Measurements from ENCODE around the gene CELSR3. TPM values are rescaled to one million over a fixed set of nuclear protein-coding genes. Genes with fewer than 3 reads are reported as not detected.
A peak's percentile ranks its signal among the peaks of the same experiment; 100 is the strongest.

The CELSR3 gene
- total RNA-seq, 1 experiment from 2014 or later, result 4.6 TPM

DNA sequence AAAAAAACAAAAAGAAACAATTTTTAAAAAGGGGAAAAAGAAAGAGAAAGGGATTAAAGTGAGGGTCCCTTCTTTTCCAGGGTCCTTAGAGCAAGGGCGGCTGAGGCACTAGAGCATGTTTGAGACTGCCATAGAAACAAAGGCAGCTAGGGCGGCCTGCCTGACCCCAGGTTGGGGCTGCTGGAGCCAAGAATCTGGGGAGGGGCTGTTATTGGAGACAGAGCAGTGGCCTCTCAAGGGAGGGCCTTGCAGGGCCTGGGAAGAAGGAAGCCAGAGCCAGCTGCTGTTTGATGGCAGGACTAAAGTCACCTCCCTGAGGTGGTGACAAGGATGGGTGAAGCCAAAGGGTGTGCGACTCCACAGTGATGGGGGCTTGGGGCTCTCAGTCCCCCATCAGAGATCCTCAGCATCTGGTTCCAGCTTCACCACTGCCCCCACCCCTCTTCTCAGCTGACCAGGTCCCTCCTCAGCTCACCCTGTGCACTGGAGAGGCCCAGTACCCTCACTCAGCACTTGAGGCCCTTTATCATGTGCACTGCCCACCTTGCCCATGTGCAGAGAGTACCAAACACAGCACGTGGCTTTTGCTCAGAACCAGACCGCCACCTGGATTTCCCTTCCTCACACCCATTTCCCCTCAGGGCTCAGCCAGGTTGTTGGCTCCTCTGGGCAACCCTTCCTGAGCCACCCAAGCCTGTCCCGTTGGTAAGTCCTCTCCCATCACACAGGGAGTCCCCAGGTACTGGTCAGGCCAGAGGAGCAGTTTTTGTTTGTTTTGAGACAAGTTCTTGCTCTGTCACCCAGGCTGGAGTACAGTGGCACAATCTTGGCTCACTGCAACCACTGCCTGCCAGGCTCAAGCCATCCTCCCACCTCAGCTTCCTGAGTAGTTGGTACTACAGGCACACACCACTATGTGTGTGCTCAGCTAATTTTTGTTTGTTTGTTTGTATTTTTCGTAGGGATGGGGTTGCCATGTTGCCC is 42.9 kb downstream of the CELSR3 start:
- in situ Hi-C loops (cut with HindIII; ENCODE audit: low sequenced_read_pairs), result no loop called here
- DNase-seq (ENCODE audit: low spot score), result no peak

DNA sequence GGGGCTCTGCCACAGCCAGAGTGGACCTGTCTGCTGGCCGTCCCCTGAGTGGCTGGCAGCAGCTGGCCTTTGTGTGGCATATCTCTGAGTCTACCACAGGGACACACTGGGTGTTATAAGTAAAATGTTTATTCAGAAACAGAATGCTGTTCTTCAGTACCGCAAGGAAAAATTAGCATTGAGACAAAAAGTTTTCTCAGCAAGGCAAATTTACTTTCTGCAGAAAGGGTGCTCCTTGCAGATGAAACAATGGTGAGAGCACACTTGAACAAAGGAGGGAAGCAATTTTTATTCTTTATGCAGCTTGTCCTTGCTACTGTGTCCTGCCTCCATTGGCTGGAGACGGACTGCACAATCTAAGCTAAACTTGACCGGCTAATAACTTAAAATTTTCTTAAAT is 45.1 kb downstream of the CELSR3 start:
- in situ Hi-C loops (cut with HindIII; ENCODE audit: low sequenced_read_pairs), result no loop called here
- no peak for DNase-seq (ENCODE audit: low spot score)

DNA sequence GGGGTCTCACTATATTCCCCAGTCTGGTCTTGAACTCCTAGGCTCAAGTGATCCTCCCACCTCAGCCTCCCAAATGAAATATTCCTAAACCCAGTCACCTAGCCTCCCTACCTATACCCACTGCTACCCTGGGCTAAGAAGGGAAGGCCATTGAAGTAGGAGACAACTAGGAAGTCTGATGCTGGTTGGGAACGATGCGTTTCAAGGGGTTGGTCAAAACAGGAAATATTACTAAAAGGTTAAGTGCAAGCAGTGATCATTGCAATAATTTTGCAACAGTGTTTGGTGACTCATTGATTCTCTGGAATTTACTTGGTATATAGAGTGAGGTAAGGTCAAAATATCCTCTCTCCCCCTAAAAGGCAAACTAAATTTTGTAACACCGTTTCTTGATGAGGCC is 48.6 kb downstream of the CELSR3 start:
- no peak for DNase-seq (ENCODE audit: low spot score)
- in situ Hi-C loops (cut with HindIII; ENCODE audit: low sequenced_read_pairs), result no loop called here

DNA sequence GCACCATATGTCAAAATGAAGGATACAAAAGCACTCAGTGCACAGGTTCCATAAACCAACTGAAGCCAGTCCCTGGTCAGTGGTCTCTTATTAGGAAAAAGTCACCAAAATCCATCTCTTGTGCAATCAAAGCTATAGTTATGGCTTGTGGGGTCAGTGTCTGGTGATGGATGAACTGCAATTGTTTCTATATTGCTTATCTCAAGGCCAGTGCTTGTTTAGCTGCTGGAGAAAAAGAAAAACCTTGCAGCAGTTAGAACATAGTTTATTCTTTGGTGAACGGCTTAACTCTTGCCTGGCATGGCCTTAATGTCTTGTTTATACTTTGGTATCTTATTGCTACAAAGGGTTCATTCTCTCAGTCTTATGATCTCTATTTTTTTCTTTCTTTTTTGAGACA is 50.4 kb downstream of the CELSR3 start:
- in situ Hi-C loops (cut with HindIII; ENCODE audit: low sequenced_read_pairs), result no loop called here
- DNase-seq (ENCODE audit: low spot score), result no peak

DNA sequence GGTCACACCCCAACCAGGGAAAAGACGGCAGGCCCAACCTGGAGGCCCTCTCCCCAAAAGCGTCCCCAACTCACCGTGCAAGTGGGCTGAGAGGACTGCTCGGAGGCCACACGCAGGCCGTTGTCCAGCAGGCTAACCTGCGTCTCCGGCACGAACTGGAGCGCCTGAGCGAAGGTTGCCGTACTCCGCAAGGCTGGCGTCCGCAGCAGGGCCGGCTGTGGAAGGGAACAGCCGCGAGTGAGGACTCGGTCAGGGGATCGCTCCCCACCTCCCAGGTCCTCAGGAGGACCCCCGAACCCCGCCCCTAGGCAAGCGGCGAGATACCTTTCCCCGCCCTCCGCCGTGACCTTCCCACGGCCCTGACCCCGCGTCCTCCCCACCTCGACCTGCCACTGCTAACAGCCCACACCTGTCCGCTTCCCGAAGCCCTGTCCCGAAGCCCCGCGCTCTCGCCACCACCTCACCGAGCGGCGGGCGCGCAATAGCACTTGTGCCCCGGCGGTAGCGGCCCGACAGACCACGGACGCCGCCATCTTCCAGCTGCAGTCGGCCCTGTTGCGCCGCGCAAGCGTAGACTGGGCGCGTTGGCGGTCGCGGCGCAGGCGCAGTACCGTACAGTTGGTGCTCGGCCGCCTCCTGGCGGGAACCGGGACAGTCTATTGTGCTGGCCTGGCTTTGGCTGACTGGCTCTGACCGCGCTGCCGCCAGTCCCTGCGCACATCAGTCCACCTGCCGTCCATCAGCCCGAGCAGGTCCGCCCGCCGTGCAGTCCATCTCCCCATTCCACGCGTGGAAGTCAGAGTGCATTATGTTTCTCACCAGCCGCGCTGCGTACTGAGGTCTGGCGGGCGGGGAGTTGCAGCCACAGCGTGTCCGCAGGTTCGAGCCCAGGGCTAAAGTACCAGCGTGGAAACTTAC is 53.3 kb downstream of the CELSR3 start, which contains the start of gene UQCRC1:
UQCRC1 (minus strand) TSS at position 559 of the 918 bp plus-strand sequence; CDS start at position 533, 26 bp downstream.
- DNase-seq (ENCODE audit: low spot score), result peak; percentile 90

DNA sequence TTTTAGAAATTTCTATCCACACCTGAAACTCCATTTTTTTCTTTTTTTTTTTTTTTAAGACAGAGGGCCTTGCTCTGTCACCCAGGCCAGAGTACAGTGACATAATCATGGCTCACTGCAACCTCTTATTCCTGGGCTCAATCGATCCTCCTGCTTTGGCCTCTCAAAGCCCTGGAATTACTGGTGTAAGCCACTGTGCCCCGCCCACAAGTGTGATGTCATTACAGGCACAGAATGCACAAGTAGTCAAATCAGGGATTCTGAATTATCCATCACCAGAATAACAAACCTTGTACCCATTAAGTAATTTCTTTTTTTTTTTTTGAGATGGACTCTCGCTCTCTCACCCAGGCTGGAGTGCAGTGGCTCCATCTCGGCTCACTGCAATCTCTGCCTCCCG is 55.2 kb downstream of the CELSR3 start:
- in situ Hi-C loops (cut with HindIII; ENCODE audit: low sequenced_read_pairs), result no loop called here
- DNase-seq (ENCODE audit: low spot score), result no peak

More for the DNA sequence above, 53.3 kb downstream of the CELSR3 start, which contains the start of gene UQCRC1:
- in situ Hi-C loops (cut with HindIII; ENCODE audit: low sequenced_read_pairs), result no loop called here

DNA sequence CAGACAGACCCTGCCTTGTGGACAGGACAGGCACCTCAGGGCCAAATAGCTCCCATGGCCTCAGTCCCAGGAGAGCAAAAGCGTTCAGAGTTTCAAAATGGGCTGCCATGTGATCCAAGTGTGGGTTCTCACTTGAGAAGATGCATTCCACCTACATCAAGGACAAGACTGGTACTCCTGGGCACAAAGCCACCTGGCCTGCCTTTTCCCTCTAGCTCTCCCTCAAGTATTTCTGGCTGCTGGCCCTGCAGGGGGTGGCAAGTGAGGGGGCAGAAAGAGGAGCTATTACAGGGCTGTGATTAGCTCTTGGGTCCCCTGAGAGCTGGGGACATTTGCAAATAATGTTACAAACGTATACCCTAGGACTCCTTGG is 61.1 kb downstream of the CELSR3 start:
- DNase-seq (ENCODE audit: low spot score), result no peak
- in situ Hi-C loops (cut with HindIII; ENCODE audit: low sequenced_read_pairs), result no loop called here

DNA sequence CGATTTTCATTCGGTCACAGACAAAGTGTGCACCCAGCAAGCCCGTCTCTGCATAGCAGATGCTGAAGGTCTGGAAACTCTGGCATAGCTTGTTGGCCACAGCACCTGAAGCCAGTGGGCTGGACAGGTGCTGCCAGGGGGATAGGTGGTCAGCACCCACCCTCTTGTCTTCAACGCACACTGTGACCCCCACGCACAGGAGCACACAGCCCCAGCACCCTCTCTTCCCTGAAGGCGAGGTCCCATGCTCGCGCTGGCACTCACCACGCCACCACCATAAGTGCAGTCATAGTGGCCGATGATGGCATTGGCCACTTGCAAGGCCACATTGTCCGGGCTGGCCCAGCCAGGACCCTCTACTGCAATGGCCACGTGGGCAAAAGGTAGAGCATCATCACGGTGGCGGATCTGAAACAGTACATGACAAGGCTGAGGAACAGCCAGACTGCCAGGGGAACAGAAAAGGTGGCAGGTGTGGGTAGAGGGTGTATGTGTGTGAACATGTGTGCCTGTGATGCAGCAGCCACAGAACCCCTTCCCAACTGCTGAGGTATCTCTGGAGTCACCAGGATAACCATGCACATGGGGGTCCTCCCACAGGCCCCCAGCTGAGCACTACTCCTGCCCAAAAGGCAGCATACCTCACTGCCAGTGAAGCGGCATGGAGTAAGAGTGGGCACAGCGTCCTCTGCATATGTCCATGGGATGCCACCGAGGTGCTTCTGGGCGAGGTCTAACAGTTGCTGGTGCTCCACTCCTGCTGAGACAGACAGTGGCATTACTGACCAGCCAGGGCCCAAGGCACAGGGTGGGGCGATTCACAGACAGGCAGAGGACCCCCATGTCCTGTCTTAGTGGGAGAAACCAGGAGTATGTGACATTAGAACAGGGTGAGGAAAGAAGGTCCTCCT is 61.7 kb downstream of the CELSR3 start:
- no peak for DNase-seq (ENCODE audit: low spot score)
- in situ Hi-C loops (cut with HindIII; ENCODE audit: low sequenced_read_pairs), result no loop called here

DNA sequence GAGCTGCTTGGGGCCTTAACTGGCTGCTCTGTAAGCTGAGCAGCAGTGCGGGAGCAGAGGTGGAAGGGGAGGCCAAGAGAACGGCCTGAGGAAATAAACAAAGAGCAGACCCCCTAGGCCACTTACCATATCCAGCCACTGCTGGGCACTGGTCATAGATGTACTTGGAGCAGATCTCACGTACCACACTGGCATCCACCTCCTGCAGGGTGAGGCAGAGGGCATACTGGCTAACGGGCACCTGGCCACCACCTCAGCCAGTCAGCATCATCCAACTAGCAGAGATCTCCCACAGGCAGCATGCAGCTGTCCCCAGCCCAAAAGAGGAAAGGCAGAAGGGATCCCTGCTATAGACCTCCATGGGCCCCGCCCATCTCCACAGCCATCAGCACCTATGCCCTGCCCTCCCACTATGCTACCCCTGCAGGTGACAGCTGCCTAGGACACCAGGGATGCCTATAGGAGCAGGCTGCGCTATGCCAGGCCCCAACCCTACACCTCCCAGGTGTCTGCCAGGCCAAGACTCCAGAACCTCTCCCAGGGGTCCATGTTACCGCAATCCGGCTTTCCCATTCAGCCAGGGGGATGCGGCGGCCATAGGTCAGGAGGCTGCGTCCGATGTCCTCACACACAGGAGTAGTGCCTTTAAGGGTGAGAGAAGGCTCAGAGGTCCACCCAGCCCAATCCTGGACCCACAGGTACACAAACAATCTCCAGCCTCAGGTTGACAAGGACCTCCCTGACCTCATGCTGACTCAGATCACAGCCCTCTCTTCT is 63.0 kb downstream of the CELSR3 start:
- in situ Hi-C loops (cut with HindIII; ENCODE audit: low sequenced_read_pairs), result no loop called here
- DNase-seq (ENCODE audit: low spot score), result no peak

DNA sequence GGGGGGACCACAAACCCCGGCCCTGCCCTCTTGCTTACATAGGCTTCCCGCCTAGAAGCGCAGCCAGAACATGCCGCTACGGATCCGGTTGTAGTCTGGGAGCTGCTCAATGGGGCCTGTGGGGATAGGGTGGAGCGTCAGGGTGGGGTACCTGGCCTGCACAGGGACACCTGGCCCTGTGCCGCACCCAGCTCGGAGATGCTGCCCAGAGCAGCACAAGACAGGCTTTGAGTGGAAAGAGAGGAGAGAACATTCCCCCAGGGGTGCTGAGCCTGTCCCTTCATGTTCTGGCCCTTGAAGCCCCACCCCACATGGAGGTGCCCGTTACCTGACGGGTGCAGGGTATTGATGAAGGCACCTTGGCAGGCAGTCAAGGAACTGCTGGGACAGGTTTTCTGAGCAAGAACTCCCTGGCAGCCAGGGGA is 63.6 kb downstream of the CELSR3 start:
- in situ Hi-C loops (cut with HindIII; ENCODE audit: low sequenced_read_pairs), result no loop called here
- DNase-seq (ENCODE audit: low spot score), result no peak

DNA sequence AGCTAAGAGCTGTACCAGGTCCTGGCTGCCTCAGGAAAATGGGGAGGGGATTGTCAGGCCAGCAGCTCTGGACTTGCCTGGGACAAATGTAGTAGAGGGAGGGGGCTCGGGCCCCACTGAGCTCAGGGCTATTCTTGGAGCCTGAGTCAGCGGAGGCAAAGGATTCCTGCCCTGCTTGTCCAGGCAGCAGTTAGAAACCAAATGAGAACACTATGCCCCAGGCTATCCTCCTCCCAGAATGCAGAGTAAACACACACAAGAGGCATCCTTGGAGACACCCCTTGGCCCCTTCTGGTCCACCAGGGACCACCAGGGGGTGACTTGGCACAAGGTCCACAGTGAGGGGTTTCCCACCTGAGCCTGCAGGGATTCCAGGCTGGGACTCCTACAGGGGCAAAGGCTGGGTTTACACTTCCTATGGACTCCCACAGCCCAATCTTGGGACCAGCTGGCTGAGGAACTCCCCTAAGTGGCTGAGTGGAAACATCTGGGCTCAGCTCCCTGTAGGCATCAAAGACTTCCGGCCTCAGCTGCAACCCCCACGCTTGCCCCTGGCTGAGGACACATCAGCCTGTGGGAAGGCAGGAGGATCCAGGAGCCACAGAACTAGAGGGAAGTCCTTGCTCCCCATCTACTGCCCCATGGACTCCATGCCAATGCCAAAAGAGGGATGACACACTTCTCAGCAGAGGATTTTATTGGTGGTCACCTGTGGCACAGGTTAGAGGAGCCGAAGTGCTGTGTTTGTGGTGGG is 64.2 kb downstream of the CELSR3 start:
- DNase-seq (ENCODE audit: low spot score), result no peak
- in situ Hi-C loops (cut with HindIII; ENCODE audit: low sequenced_read_pairs), result no loop called here

DNA sequence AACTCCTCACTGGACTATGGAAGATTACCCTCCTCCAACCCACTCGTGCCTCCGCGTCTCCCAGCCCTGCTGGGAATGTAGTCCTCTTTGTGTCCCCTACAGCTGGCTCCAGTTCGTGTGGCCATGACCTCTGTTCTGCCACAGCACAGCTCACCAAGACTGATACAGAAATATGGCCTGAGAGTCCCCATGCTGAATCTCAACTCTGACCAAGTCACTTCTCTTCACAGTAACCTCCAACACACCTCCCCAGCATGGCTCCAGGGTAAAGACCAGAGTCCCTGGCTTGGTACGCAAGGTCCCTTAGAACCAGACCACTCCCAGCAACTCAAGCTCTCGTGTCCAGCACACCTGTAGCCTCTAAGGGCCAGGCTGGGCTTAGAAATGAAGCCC is 65.3 kb downstream of the CELSR3 start:
- in situ Hi-C loops (cut with HindIII; ENCODE audit: low sequenced_read_pairs), result no loop called here
- no peak for DNase-seq (ENCODE audit: low spot score)

DNA sequence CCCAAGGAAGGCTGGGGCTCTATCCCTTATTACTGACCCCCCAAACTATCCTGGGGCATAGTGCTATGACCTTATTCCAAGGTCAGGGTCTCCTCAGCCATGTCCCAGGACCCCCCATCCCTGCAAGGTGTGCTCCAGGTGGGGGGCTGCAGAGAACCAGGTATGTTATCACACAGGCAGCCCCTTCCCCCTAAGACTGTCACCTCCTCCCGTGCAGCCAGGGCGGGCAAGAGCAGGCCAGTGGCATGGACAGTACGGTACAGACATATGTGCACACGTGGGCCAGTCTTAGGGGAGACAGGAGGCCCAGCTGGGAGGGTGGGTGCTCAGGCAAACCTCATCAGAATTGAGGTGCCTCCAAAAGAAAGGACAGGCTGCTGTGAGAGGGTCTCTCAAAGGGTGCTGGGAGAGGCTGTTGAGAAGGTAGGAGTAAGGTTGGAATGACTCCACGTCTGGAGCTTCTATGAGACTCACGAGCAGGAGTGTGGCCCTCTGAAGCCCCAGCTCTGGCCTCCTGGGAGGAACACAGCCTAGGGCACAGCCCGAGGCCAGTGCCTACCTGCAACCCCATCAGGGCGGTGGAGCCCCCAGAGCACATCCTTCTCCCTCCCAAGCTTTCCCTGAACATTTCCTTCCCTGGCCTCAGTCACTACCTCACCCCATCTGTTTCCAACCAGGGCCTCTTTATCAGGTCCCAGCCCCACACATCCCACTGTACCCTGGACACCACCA is 65.8 kb downstream of the CELSR3 start:
- no peak for DNase-seq (ENCODE audit: low spot score)
- in situ Hi-C loops (cut with HindIII; ENCODE audit: low sequenced_read_pairs), result no loop called here

DNA sequence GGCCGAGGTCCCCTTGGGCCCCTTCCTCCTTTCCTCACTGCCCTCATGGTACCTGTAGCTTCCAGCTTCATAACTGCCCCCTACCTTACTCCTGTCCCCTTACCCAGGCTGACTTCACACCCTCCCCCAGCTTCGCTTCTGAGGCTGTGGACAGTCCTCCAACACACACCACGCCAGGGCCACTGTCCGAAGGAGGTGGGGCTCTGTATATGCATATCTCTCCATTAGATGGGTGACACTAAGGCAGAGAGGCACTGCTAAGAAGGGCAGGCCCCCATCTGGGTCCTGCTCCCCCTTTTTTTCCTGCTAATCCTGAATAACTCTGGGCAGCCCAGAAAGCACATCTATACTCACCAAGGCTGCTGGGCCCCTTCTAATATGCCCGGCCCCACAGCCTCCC is 66.5 kb downstream of the CELSR3 start:
- no peak for DNase-seq (ENCODE audit: low spot score)
- in situ Hi-C loops (cut with HindIII; ENCODE audit: low sequenced_read_pairs), result no loop called here

DNA sequence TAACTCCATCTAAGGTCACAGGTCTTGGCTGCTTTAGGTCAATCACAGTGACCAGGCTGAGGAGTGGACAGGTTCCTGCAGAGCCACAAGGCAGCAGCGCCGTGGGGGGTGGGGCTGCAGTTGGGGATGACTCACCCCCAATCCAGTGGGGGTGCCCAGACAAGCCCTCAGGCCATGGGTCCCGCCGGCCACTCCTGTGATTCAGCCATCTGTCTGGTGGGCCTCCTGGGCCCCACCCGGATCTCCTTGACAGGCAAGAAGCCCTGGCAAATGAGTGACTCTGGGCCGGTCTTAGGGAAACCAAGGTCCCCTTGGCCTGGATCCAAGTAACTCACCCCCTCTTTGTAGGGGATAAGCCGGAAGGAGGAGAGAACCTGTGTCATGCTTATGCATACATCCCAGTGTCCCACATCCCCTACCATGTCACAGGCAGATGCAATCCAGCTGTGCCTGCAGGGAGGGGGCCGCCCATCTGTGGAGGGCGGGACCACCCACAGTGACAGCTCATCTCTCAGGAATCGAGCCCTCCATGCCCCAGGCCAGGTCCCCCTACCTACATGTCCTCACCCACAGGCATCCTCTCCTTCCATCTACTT is 67.1 kb downstream of the CELSR3 start:
- in situ Hi-C loops (cut with HindIII; ENCODE audit: low sequenced_read_pairs), result no loop called here
- DNase-seq (ENCODE audit: low spot score), result no peak

DNA sequence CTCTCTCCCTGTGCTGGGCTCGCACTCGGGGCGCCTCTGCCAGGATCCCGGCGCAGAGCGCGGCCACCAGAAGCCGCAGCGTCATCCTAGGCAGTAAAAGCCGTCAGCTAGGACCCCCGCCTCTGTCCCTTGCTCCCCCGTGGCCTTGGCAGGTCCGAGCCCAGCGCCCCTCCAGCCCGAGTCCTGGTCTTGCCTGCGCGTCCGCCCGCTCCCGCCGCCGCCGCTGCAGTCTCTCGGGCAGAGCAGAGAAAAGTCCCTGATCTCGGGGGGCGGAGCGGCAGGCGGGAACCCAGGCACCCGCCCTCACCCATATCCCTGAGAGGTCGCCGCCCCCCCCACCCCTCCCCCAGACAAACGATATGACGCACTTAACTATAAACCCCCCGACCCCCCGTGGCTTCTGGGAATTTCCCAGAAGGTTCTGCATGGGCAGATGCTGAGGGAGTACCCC is 67.6 kb downstream of the CELSR3 start, which contains the start of gene COL7A1:
COL7A1 (minus strand) TSS at position 255 of the 451 bp plus-strand sequence; CDS start at position 85, 170 bp downstream.
- in situ Hi-C loops (cut with HindIII; ENCODE audit: low sequenced_read_pairs), result no loop called here
- DNase-seq (ENCODE audit: low spot score), result no peak
